A549 (cell line): ENCODE measurements around the gene PRTFDC1. TPM values are rescaled to one million over a fixed set of nuclear protein-coding genes. Genes with fewer than 3 reads are reported as not detected.

Source experiments
- ATAC-seq, 2 experiments: fragments of 200-7000 bp in 1 of 2; fragments of >200 bp in 1 of 2; cut with Nextera tagmentation in 1 of 2; cut with Tn5 transposase in 1 of 2; 3 replicates each; pipeline versions ENCODE4 v1.8.0 to v1.9.1; 2018 to 2020; ENCODE audit warnings: mild to moderate bottlenecking in 1 of 2, moderate library complexity in 1 of 2
- CTCF ChIA-PET: fragments of 300-600 bp; sonication (Branson Sonifier 250); formaldehyde crosslinking; extraction: SDS; loops from one replicate; lab custom pipeline; 2021; ENCODE audit warnings: antibody characterized with exemption, inconsistent platforms; lab: Yijun Ruan, JAX
- POLR2A ChIA-PET: fragments of 350-600 bp; formaldehyde crosslinking; extraction: SDS; loops from one replicate; lab custom pipeline; 2021; ENCODE audit warnings: antibody characterized with exemption, inconsistent platforms; lab: Yijun Ruan, JAX
- DNase-seq, 2 experiments: peaks; one replicate each; pipeline versions ENCODE4 v3.0.0 to v3.0.0-alpha.2; 2011 to 2016; ENCODE audit warnings: low read depth in 1 of 2, low spot score in 1 of 2
- FAIRE-seq: peaks from 2 replicates; lab custom pipeline; 2011; peaks lifted over from hg19 to GRCh38; lab: Jason Lieb, UNC
- H3K27ac ChIP-seq, 2 experiments: fragments of >200 bp; sonication (Bioruptor Twin); formaldehyde crosslinking; 3 replicates each; pipeline ENCODE4 v1.5.1; 2016 to 2017
- H3K4me1 ChIP-seq: fragments of >200 bp; sonication (Bioruptor Twin); formaldehyde crosslinking; 3 replicates; pipeline ENCODE4 v1.6.1; 2016
- H3K4me2 ChIP-seq: fragments of >200 bp; sonication (Bioruptor Twin); formaldehyde crosslinking; 3 replicates; pipeline ENCODE4 v1.6.1; 2016
- H3K4me3 ChIP-seq: fragments of >200 bp; sonication (Bioruptor Twin); formaldehyde crosslinking; 3 replicates; pipeline ENCODE4 v1.5.1; 2016
- H3K9me3 ChIP-seq: fragments of >200 bp; sonication (Bioruptor Twin); formaldehyde crosslinking; 3 replicates; pipeline ENCODE4 v1.6.1; 2016
- CBX2 ChIP-seq: fragments of 200-600 bp; sonication (generic); IDR thresholded peaks from 2 replicates; pipeline ENCODE4 v1.6.1; 2016; ENCODE audit warnings: low read depth, mild to moderate bottlenecking, borderline replicate concordance
- CHD4 ChIP-seq: fragments of 200-600 bp; sonication (generic); IDR thresholded peaks from 2 replicates; pipeline ENCODE4 v1.6.1; 2016; ENCODE audit warnings: antibody characterized with exemption, mild to moderate bottlenecking, borderline replicate concordance
- EP300 ChIP-seq, 2 experiments: fragments of >200 bp; sonication (Bioruptor Twin); formaldehyde crosslinking; IDR thresholded peaks; 2 replicates in 1 of 2; 3 replicates in 1 of 2; pipeline ENCODE4 v1.6.1; 2016 to 2017
- FOXS1 ChIP-seq: fragments of 250-450 bp; sonication (Bioruptor Pico); IDR thresholded peaks from 2 replicates; pipeline ENCODE4 v1.5.0; 2020; ENCODE audit warnings: mild to moderate bottlenecking, moderate library complexity
- HDAC2 ChIP-seq: fragments of 200-600 bp; sonication (generic); IDR thresholded peaks from 2 replicates; pipeline ENCODE4 v1.6.1; 2016
- HEYL ChIP-seq: fragments of 250-450 bp; sonication (Bioruptor Pico); IDR thresholded peaks from 2 replicates; pipeline ENCODE4 v1.8.0; 2021; ENCODE audit warnings: mild to moderate bottlenecking, moderate library complexity
- HOXA7 ChIP-seq: fragments of 250-450 bp; sonication (Bioruptor Pico); IDR thresholded peaks from 2 replicates; pipeline ENCODE4 v1.5.0; 2020; ENCODE audit warnings: mild to moderate bottlenecking, moderate library complexity
- HOXB5 ChIP-seq: fragments of 250-450 bp; sonication (Bioruptor Pico); IDR thresholded peaks from 2 replicates; pipeline ENCODE4 v1.5.0; 2020; ENCODE audit warnings: mild to moderate bottlenecking, moderate library complexity
- KDM5A ChIP-seq: fragments of 200-600 bp; sonication (generic); IDR thresholded peaks from 2 replicates; pipeline ENCODE4 v1.6.1; 2016; ENCODE audit warnings: antibody characterized with exemption, mild to moderate bottlenecking
- MAZ ChIP-seq: fragments of 150-350 bp; IDR thresholded peaks from 2 replicates; pipeline ENCODE4 v1.6.1; 2014; ENCODE audit warnings: antibody characterized with exemption, low read depth, low read length, borderline replicate concordance
- MYC ChIP-seq: IDR thresholded peaks from 2 replicates; pipeline ENCODE4 v1.6.1; 2012; ENCODE audit warnings: mild to moderate bottlenecking, inconsistent platforms, low read length, improper control_type of control experiment, borderline replicate concordance
- NFE2L2 ChIP-seq: fragments of 150-350 bp; conservative IDR thresholded peaks from 2 replicates; pipeline ENCODE4 v1.6.1; 2014; ENCODE audit warnings: low read length
- NR3C1 ChIP-seq: fragments of >200 bp; sonication (Bioruptor Twin); formaldehyde crosslinking; IDR thresholded peaks from 3 replicates; pipeline ENCODE4 v1.6.1; 2017
- POLR2A ChIP-seq: IDR thresholded peaks from 2 replicates; pipeline ENCODE4 v1.6.1; 2012; ENCODE audit warnings: mild to moderate bottlenecking, low read length
- RCOR1 ChIP-seq: fragments of 150-350 bp; IDR thresholded peaks from 2 replicates; pipeline ENCODE4 v1.6.1; 2014; ENCODE audit warnings: antibody characterized with exemption, low read length, low read depth
- RFX5 ChIP-seq: fragments of 450-650 bp; IDR thresholded peaks from 2 replicates; pipeline ENCODE4 v1.7.1; 2014; ENCODE audit warnings: antibody characterized with exemption, mild to moderate bottlenecking, moderate library complexity
- SMC3 ChIP-seq: fragments of >200 bp; sonication (Bioruptor Twin); formaldehyde crosslinking; IDR thresholded peaks from 3 replicates; pipeline ENCODE4 v1.6.1; 2018; ENCODE audit warnings: inconsistent platforms
- TP53 ChIP-seq: fragments of 250-450 bp; sonication (Bioruptor Pico); IDR thresholded peaks from 2 replicates; pipeline ENCODE4 v1.5.0; 2021; ENCODE audit warnings: mild to moderate bottlenecking, moderate library complexity
- ZC3H11A ChIP-seq: fragments of 450-650 bp; IDR thresholded peaks from 2 replicates; pipeline ENCODE4 v1.6.1; 2014; ENCODE audit warnings: antibody characterized with exemption, mild to moderate bottlenecking
- ZFP36 ChIP-seq: fragments of 450-650 bp; IDR thresholded peaks from 2 replicates; pipeline ENCODE4 v1.6.1; 2014; ENCODE audit warnings: borderline replicate concordance; ENCODE audit not compliant: partially characterized antibody
- WGBS: methylation state at CpG from one replicate; pipeline ENCODE4 v1.1.6; 2017; ENCODE audit errors: missing lambda C conversion rate; 5-methylcytosine and 5-hydroxymethylcytosine counted together
- polyA plus RNA-seq, 4 experiments: library from polyadenylated mRNA; depleted of rRNA in 3 of 4; stranded (reverse); fragments of >200 nt; fragmentation: RNase III in 1 of 4; extraction: RNeasy Plus Mini Kit Qiagen cat#74134 plus additional on column Dnase treatment in 1 of 4; gene quantifications; 2 replicates in 3 of 4; 3 replicates in 1 of 4; pipeline ENCODE4 v1.2.3, GENCODE V29; 2011 to 2017
- TF ChIP-seq, protein P1 (sequence below): fragments of 450-650 bp; IDR thresholded peaks from 2 replicates; pipeline ENCODE4 v1.6.1; 2014; ENCODE audit warnings: antibody characterized with exemption
- TF ChIP-seq, protein P2 (sequence below): fragments of 250-450 bp; sonication (Bioruptor Pico); IDR thresholded peaks from 2 replicates; pipeline ENCODE4 v1.5.0; 2021; ENCODE audit warnings: mild to moderate bottlenecking, moderate library complexity, borderline replicate concordance
- TF ChIP-seq, protein P3 (sequence below): fragments of 200-600 bp; sonication (generic); IDR thresholded peaks from 2 replicates; pipeline ENCODE4 v1.6.1; 2016; ENCODE audit warnings: antibody characterized with exemption, mild to moderate bottlenecking, moderate library complexity
- TF ChIP-seq, protein P4 (sequence below): IDR thresholded peaks from 2 replicates; pipeline ENCODE4 v1.6.1; 2012
- TF ChIP-seq, protein P5 (sequence below): IDR thresholded peaks from 2 replicates; pipeline ENCODE4 v1.6.1; 2012
- TF ChIP-seq, protein P6 (sequence below): IDR thresholded peaks from 2 replicates; pipeline ENCODE4 v1.6.1; 2012; ENCODE audit warnings: low read depth, borderline replicate concordance

Gene PRTFDC1
- polyA plus RNA-seq, 2 of the 4 experiments (the other 2 are of a cell fraction) = 35.6 to 39.2 TPM

DNA sequence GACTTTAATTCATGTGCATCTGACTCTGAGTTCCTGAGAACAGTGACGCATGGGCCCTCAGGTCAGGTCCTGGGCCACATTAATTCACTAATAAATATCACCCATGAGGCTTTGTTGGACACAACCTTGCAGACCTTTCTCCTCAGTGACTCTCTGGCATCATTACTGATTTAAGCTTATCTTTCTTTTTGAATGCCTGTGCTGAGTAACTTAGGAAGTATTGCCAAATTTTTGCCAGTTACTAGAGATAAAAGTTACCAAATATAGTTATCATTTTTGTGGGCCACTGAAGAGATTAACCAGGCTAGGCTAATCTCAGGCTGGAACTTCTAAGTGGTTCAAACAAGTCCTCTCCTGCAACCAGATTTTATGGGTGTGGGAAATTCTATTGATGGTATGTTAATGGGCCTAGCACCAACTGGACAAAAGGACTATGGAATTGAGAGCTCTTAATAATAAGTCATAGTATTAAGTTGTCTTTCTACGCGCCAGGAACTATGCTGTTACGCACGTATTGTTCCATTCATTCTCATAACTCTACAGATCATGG lies 28.8 kb upstream of the PRTFDC1 start:
- ChIA-PET POLR2A (no interaction called here), CTCF (interaction anchor here (1.6 to 2.8 kb wide), 4 partner anchors 9 to 363 kb away, joined by 3 to 10 read pairs (median 8); no protein-coding TSS in a partner anchor)
- 94% methylated on average over 5 of the region's 5 CpGs for WGBS
- Histone ChIP-seq H3K9me3 (no peaks in the 10 kb centered on the region), H3K4me2 (no peak overlapping the region), H3K4me1 (0 out of 3 replicates have a peak, but pooled peaks cover 2% of the 10 kb centered on the region), H3K27ac (no peak overlapping the region), H3K4me3 (no peak overlapping the region)
- no peak for FAIRE-seq
- ATAC-seq = no peak
- no peak for DNase-seq
- TF ChIP-seq, protein P1, sequence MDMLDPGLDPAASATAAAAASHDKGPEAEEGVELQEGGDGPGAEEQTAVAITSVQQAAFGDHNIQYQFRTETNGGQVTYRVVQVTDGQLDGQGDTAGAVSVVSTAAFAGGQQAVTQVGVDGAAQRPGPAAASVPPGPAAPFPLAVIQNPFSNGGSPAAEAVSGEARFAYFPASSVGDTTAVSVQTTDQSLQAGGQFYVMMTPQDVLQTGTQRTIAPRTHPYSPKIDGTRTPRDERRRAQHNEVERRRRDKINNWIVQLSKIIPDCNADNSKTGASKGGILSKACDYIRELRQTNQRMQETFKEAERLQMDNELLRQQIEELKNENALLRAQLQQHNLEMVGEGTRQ = no peak
- TF ChIP-seq, protein P2, sequence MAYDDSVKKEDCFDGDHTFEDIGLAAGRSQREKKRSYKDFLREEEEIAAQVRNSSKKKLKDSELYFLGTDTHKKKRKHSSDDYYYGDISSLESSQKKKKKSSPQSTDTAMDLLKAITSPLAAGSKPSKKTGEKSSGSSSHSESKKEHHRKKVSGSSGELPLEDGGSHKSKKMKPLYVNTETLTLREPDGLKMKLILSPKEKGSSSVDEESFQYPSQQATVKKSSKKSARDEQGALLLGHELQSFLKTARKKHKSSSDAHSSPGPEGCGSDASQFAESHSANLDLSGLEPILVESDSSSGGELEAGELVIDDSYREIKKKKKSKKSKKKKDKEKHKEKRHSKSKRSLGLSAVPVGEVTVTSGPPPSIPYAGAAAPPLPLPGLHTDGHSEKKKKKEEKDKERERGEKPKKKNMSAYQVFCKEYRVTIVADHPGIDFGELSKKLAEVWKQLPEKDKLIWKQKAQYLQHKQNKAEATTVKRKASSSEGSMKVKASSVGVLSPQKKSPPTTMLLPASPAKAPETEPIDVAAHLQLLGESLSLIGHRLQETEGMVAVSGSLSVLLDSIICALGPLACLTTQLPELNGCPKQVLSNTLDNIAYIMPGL (CRISPR knock-in tag) = no peak
- TF ChIP-seq HEYL (CRISPR knock-in tag) (no peak), HOXB5 (CRISPR knock-in tag) (no peak), CHD4 (no peak), CBX2 (no peak), NR3C1 (no peak), SMC3 (no peak), HDAC2 (no peak), RCOR1 (no peak), NFE2L2 (no peak)
- TF ChIP-seq, protein P3, sequence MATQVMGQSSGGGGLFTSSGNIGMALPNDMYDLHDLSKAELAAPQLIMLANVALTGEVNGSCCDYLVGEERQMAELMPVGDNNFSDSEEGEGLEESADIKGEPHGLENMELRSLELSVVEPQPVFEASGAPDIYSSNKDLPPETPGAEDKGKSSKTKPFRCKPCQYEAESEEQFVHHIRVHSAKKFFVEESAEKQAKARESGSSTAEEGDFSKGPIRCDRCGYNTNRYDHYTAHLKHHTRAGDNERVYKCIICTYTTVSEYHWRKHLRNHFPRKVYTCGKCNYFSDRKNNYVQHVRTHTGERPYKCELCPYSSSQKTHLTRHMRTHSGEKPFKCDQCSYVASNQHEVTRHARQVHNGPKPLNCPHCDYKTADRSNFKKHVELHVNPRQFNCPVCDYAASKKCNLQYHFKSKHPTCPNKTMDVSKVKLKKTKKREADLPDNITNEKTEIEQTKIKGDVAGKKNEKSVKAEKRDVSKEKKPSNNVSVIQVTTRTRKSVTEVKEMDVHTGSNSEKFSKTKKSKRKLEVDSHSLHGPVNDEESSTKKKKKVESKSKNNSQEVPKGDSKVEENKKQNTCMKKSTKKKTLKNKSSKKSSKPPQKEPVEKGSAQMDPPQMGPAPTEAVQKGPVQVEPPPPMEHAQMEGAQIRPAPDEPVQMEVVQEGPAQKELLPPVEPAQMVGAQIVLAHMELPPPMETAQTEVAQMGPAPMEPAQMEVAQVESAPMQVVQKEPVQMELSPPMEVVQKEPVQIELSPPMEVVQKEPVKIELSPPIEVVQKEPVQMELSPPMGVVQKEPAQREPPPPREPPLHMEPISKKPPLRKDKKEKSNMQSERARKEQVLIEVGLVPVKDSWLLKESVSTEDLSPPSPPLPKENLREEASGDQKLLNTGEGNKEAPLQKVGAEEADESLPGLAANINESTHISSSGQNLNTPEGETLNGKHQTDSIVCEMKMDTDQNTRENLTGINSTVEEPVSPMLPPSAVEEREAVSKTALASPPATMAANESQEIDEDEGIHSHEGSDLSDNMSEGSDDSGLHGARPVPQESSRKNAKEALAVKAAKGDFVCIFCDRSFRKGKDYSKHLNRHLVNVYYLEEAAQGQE = no peak
- TF ChIP-seq, all 56 proteins: peak for 0

DNA sequence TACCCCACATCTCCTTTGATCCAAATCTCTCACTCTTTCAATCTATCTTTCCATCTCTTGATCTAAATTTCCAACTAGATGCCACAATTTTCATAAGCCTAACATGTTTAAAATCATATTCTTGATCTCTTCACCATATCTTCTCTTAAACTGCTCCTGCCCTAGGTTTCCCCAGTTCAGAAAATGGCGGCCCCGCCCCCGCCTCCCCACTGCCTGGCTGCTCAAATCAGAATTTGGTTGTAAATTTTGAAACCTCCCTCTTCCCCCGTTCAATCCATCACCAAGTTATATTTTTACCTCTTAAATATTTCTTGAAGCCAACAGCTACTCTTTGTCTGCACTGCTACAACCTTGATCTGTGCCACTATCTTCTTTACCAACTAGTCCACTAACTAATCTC lies 27.3 kb upstream of the PRTFDC1 start:
- Histone ChIP-seq H3K4me3 (no peak overlapping the region), H3K27ac (no peak overlapping the region), H3K4me2 (no peak overlapping the region), H3K4me1 (0 out of 3 replicates have a peak, but pooled peaks cover 5% of the 10 kb centered on the region), H3K9me3 (no peaks in the 10 kb centered on the region)
- DNase-seq (no peak), ATAC-seq (no peak), FAIRE-seq (no peak)
- POLR2A ChIA-PET = no interaction called here
- 79% methylated on average over 4 of the region's 4 CpGs for WGBS
- TF ChIP-seq HOXA7 (CRISPR knock-in tag) (no peak), POLR2A (no peak), HDAC2 (no peak), ZC3H11A (no peak), FOXS1 (CRISPR knock-in tag) (no peak), ZFP36 (no peak), MAZ (no peak), TP53 (CRISPR knock-in tag) (no peak), KDM5A (no peak), RFX5 (no peak), MYC (no peak), EP300 (IDR thresholded peaks at IDR 0.05) (no peak)
- TF ChIP-seq, protein P4, sequence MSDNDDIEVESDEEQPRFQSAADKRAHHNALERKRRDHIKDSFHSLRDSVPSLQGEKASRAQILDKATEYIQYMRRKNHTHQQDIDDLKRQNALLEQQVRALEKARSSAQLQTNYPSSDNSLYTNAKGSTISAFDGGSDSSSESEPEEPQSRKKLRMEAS = no peak
- TF ChIP-seq, protein P5, sequence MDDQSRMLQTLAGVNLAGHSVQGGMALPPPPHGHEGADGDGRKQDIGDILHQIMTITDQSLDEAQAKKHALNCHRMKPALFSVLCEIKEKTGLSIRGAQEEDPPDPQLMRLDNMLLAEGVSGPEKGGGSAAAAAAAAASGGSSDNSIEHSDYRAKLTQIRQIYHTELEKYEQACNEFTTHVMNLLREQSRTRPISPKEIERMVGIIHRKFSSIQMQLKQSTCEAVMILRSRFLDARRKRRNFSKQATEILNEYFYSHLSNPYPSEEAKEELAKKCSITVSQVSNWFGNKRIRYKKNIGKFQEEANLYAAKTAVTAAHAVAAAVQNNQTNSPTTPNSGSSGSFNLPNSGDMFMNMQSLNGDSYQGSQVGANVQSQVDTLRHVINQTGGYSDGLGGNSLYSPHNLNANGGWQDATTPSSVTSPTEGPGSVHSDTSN = no peak
- TF ChIP-seq, protein P6, sequence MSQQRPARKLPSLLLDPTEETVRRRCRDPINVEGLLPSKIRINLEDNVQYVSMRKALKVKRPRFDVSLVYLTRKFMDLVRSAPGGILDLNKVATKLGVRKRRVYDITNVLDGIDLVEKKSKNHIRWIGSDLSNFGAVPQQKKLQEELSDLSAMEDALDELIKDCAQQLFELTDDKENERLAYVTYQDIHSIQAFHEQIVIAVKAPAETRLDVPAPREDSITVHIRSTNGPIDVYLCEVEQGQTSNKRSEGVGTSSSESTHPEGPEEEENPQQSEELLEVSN = no peak
- CTCF ChIA-PET = interaction anchor here (0.9 to 1.8 kb wide), 3 partner anchors 9 to 362 kb away, joined by 3 to 7 read pairs (median 5); no protein-coding TSS in a partner anchor
